Measurements from ENCODE around the gene KLHDC9.

- TF ChIP-seq CTCF (IDR thresholded peaks at IDR 0.05): no peak
- no peak for TF ChIP-seq ZFX (IDR thresholded peaks at IDR 0.05; ENCODE audit: borderline replicate concordance)
Observed at GRCh38 chr1:161069731-161070270, 28.4 kb upstream of the KLHDC9 start, which contains the start of gene ARHGAP30.
